ENCODE data around the gene KLF6.

Gene KLF6

GRCh38 chr10:3797750-3798149 lies 12.7 kb upstream of the KLF6 start:
- no peaks in the 10 kb centered on the region for H3K4me1 Mint-ChIP-seq
- peaks cover 43% of the 10 kb centered on the region for H3K9me3 Mint-ChIP-seq
- H3K27ac Mint-ChIP-seq = no peak overlapping the region
- TF ChIP-seq CTCF (IDR thresholded peaks at IDR 0.05; ENCODE audit: unreplicated experiment in 3 of 3) = no peak
- H3K4me3 Mint-ChIP-seq = no peak overlapping the region
- H3K27me3 Mint-ChIP-seq (ENCODE audit: low read depth) = no peaks in the 10 kb centered on the region
- H3K36me3 Mint-ChIP-seq (ENCODE audit: low read depth) = no peaks in the 10 kb centered on the region

GRCh38 chr10:3793553-3793952 lies 8.5 kb upstream of the KLF6 start:
- Mint-ChIP-seq H3K27me3 (ENCODE audit: low read depth) (no peaks in the 10 kb centered on the region), H3K4me1 (no peaks in the 10 kb centered on the region), H3K9me3 (peaks cover 59% of the 10 kb centered on the region), H3K36me3 (ENCODE audit: low read depth) (peaks cover 6% of the 10 kb centered on the region), H3K4me3 (no peak overlapping the region), H3K27ac (no peak overlapping the region)
- no peak for TF ChIP-seq CTCF (IDR thresholded peaks at IDR 0.05; ENCODE audit: unreplicated experiment in 3 of 3)

- H3K4me3 Mint-ChIP-seq = no peak overlapping the region
- H3K9me3 Mint-ChIP-seq = peaks cover 52% of the 10 kb centered on the region
- no peaks in the 10 kb centered on the region for H3K4me1 Mint-ChIP-seq
- H3K27ac Mint-ChIP-seq = no peak overlapping the region
- TF ChIP-seq CTCF (IDR thresholded peaks at IDR 0.05; ENCODE audit: unreplicated experiment in 3 of 3) = no peak
- H3K36me3 Mint-ChIP-seq (ENCODE audit: low read depth) = peaks cover 6% of the 10 kb centered on the region
- no peaks in the 10 kb centered on the region for H3K27me3 Mint-ChIP-seq (ENCODE audit: low read depth)
Measured at GRCh38 chr10:3792710-3793219, 7.8 kb upstream of the KLF6 start.

GRCh38 chr10:3791974-3792633 lies 7.1 kb upstream of the KLF6 start:
- Mint-ChIP-seq H3K4me3 (no peak overlapping the region), H3K27ac (no peak overlapping the region), H3K36me3 (ENCODE audit: low read depth) (peaks cover 6% of the 10 kb centered on the region), H3K4me1 (no peaks in the 10 kb centered on the region), H3K27me3 (ENCODE audit: low read depth) (no peaks in the 10 kb centered on the region), H3K9me3 (peaks cover 52% of the 10 kb centered on the region)
- TF ChIP-seq CTCF (IDR thresholded peaks at IDR 0.05; ENCODE audit: unreplicated experiment in 3 of 3) = no peak

GRCh38 chr10:3790858-3791257 lies 5.8 kb upstream of the KLF6 start:
- Mint-ChIP-seq H3K4me3 (no peak overlapping the region), H3K36me3 (ENCODE audit: low read depth) (peaks cover 6% of the 10 kb centered on the region), H3K27ac (no peak overlapping the region), H3K4me1 (peaks cover 10% of the 10 kb centered on the region), H3K9me3 (peaks cover 43% of the 10 kb centered on the region), H3K27me3 (ENCODE audit: low read depth) (no peaks in the 10 kb centered on the region)
- TF ChIP-seq CTCF (IDR thresholded peaks at IDR 0.05; ENCODE audit: unreplicated experiment in 3 of 3) = no peak

- no peak for TF ChIP-seq CTCF (IDR thresholded peaks at IDR 0.05; ENCODE audit: unreplicated experiment in 3 of 3)
- Mint-ChIP-seq H3K27me3 (ENCODE audit: low read depth) (no peaks in the 10 kb centered on the region), H3K4me1 (peaks cover 10% of the 10 kb centered on the region), H3K36me3 (ENCODE audit: low read depth) (peaks cover 6% of the 10 kb centered on the region), H3K9me3 (peaks cover 40% of the 10 kb centered on the region), H3K4me3 (no peak overlapping the region), H3K27ac (no peak overlapping the region)
Measured at GRCh38 chr10:3790272-3790671, 5.3 kb upstream of the KLF6 start.
